Stimulated activated CD4-positive, alpha-beta T cell treated with anti-CD3 and anti-CD28 coated beads, TNF-alpha, amount 100 ng/mL, for 4 hours (primary cell): Measurements from ENCODE around the gene SLC37A4.
"Not testable (repeated sequence)": the region's sequence is repeated elsewhere in the genome, so short reads cannot be mapped to it uniquely, and the experiment has no call there.

ENCODE experiments used
- DNase-seq, 3 experiments: peaks; one replicate each; pipeline ENCODE4 v3.0.0-alpha.2; 2020; ENCODE audit warnings: low read depth in 3 of 3

The SLC37A4 gene

DNA sequence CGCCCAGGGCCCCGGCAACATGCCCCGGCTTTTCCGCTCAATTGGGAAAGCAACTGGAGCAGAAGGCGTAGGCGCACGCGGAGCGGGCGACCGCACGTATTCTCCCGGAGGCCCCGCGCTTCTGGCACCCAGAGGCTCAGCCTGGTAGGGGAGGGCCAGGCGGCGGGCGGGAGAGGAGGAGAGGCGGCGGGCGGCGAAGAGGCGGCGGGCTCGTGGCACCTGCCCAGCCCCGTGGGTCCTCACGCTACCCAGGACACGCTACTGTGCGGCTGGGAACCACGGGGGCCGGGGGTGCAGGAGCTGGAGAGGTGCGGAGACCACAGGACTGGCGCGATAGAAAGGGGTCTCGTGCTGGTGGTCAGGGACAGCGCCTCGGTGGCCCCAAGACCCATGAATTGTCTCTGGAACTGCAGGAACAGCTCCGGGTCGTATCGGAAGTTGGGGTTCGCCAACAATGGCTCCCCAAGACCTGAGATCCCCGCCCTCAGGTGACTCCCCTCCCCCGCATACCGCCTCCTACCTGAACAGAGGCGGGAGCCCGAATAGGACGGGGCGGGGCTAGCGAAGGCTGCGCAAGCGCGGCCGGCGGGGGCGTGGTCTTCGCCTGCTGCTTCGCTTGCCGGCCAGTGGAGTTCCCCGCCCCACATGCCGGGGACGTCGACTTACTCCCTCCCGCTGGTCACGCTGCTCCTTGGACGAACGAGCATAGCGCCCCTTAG lies at the start of gene SLC37A4:
Gene SLC37A4 (minus strand): TSS at position 549 of the 719 bp plus-strand sequence.
- DNase-seq, result peak; percentile 97 to 99 (median 98)

DNA sequence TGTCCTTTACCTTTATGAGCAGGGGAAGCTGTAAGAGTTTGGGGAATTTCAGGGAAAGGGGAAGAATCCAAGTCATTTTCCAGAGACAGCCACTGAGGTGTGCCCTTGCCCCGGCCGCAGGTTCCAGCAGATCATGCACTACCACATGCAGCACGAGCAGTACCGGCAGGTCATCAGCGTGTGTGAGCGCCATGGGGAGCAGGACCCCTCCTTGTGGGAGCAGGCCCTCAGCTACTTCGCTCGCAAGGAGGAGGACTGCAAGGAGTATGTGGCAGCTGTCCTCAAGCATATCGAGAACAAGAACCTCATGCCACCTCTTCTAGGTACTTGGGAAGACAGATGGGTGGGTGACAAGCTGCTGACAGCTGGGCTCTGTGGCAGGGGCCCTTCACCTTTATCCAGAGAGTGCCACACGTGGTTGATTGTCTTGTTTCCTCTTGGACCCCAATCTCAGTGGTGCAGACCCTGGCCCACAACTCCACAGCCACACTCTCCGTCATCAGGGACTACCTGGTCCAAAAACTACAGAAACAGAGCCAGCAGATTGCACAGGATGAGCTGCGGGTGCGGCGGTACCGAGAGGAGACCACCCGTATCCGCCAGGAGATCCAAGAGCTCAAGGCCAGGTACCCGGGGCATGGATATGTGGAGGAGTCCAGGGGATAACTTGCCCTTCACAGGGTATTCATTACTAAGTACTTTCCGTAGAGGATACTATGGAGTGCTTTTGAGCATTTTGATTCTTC lies 48.2 kb upstream of the SLC37A4 start:
- DNase-seq, result no peak

DNA sequence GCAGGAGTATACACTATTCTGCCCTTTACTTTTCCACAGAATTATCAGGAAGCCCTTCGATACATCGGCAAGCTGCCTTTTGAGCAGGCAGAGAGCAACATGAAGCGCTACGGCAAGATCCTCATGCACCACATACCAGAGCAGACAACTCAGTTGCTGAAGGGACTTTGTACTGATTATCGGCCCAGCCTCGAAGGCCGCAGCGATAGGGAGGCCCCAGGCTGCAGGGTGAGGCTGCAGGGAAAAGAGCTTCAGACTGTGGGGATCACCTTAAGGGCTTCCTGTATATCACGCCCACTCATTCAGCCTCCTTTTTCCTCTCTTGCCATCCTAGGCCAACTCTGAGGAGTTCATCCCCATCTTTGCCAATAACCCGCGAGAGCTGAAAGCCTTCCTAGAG lies 47.2 kb upstream of the SLC37A4 start:
- no peak for DNase-seq

DNA sequence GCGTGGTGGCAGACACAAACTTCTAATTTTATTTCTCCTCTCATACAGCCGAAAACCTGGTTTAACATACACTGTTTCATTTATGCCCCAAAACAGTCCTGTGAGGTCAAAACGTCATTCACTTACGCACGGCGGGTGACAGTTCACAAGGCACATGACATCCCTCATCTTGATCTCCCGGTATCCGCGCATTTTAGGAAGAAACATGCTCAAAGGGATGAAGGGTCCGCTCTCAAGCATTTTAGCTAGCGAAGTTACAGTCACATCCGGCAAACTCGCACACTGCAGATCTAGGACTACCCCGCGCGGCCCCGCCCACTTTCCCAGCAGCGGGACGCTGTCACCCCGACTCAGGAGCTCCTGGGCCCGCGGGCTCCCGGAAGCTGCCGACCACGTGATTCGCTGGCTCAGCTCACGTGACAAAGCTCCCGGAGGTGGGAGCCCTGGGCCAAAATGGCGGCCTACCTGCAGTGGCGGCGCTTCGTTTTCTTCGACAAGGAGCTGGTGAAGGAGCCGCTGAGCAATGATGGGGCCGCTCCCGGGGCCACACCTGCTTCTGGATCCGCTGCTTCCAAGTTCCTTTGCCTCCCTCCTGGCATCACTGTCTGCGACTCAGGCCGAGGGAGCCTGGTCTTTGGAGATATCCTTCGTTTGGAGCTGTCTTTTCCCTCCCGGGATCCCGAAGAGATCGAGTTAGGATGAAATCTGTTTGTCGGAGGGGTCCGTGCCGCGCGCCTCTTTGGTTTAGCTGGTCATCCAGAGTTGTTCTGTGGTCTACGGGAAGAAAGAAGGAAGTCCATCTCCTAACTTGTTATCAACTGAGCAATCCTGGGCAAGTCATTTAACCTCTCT lies 36.9 kb upstream of the SLC37A4 start, which contains the start of gene VPS11:
Gene VPS11 (plus strand): TSS at position 448 of the 852 bp plus-strand sequence. CDS start 6 bp downstream, at position 454.
- peak; percentile 94 to 97 (median 94) for DNase-seq

DNA sequence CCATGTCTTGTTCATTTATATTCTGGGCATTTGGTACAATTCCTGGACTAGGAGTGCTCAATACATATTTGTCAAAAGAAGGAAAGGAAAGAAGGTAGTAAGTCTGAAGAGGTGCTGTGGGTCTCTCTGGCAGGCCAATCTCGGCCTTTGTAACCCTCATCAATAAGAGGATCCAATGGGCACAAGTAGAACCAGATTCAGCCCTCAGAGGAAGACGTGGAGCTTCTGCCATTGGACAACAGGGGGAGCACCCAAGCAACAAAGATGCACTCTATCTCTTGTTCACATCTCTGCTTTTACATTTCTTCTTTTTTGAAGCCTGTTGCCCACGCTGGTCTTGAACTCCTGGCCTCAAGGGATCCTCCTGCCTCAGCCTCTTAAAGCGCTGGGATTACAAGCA lies 34.7 kb upstream of the SLC37A4 start:
- DNase-seq, result peak in 2 of 3 experiments; percentile 12 to 18

DNA sequence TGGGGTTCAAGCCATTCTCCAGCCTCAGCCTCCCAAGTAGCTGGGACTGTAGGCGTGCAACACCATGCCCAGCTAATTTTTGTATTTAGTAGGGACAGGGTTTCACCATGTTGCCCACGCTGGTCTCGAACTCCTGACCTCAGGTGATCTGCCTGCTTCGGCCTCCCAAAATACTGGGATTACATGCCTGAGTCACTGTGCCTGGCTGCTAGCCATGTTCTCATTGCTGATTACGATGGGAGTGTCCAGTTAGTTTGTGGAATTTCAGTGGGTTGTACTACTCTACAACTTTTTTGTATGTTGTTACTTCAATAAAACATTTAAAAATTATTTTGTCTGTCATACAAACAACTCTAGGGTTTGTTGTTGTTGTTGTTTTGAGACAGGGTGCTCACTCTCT lies 32.1 kb upstream of the SLC37A4 start:
- DNase-seq, result no peak

DNA sequence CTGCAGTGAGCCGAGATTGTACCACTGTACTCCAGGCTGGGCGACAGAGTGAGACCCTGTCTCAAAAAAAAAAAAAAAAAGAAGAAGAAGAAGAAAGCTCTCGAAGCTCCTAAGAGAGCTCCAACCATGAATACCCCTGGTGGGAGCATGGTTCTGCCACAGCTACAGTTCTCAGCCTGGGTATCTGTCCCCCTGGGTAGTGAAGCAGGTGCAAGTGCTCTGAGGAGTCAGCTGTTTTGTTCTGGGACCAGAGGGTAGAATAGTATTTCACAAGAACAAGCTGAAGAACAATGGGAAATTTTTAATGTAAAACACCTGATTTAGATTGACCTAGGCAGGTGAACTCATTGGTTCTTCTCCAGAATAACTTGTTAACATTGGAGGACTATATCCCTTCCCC lies 30.6 kb upstream of the SLC37A4 start:
- no peak for DNase-seq

DNA sequence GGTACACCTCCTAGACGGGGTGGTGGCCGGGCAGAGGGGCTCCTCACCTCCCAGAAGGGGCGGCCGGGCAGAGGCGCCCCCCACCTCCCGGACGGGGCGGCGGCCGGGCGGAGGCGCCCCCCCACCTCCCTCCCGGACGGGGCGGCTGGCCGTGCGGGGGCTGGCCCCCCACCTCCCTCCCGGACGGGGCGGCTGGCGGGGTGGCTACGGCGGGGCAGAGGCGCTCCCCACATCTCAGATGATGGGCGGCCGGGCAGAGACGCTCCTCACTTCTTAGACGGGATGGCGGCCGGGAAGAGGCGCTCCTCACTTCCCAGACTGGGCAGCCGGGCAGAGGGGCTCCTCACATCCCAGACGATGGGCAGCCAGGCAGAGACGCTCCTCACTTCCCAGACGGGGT lies 28.5 kb upstream of the SLC37A4 start:
- not testable (repeated sequence) for DNase-seq

DNA sequence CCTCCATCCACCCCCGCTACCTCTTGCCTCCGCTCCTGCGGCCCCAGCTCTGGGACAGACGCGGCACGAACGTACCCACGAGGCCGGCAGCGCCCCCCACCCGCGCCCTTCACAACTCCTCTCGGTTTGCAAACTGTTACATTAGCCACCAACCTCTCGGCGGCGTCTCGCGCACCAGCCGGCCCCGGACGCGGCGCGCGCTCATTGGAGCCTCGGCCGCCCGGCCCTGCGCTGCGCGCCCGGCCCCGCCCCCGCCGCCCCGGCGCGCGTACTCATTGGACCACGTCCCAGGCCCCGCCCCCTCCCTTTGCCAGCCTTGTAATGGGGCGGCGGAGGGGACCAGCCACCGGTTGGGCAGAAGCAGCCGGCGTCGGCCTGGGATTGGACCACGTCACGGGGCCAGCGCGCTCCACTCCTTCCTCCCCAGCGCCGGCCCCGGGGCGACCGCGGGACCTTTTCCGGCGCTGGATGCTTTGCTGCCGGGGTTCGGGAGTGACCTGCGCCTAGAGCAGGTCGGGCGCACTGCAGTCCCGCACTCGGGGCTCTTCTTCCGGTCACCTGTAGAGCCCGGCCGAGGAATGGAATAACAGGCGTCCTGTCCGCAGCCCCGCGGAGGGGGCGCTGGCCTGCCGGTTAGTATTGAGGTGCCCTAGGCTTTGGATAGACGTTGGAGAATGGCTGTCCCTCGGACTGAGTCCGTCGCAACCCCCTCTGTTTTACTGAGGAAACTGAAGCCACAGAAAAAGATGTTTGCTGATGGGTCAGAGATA lies 26.5 kb upstream of the SLC37A4 start, which contains the start of gene HYOU1:
Gene HYOU1 (minus strand): TSS at position 206 of the 770 bp plus-strand sequence. CDS start 1,045 bp downstream, outside the sequence.
- peak; percentile 95 to 99 (median 98) for DNase-seq

DNA sequence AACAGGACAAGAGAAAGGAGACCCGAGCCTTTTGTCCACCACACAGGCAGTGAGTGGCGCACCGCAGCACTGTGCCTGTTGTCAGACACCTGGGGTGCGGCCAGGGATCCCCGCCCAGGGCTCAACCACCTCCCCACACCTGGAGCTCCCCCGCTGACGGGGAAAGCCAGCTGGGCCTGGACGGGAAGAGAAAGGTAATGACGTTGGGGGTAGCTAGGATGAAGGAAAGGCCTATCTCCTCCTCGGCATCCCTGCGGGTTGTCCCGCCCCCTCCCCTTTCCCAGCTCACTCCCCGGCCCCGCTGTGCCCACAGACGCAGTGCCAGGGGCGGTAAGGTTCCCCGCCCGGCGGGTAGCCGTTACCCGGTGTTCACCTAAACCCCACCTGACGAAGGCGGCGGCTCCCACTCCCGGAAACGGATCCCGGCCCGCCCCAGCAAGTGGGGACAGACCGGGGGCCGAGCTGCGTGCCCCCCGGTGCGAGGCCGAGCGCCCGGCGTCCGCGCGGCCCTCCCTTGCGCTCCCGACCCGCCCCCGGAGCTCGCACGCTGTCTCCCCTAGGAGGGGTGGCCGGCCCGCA lies 25.8 kb upstream of the SLC37A4 start:
- peak; percentile 15 to 25 (median 23) for DNase-seq

DNA sequence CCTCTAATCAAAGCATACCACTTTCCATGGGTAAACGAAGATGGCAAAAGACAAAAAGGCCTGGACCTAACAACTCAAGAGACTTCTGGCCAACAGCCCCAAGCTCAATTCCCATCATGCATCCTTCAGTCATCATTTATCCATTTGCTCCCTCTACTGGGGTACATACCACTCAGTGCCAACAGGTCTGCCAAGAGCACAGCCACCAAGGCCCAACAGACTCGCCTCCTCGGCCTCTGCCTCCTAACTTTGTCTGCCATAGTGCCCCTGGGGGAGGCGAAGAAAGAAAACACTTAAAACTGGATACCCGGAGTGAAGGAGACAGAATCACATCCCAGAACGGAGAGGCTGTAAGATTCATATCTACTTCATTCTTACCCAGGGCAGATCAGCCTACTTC lies 25.2 kb upstream of the SLC37A4 start:
- no peak for DNase-seq

DNA sequence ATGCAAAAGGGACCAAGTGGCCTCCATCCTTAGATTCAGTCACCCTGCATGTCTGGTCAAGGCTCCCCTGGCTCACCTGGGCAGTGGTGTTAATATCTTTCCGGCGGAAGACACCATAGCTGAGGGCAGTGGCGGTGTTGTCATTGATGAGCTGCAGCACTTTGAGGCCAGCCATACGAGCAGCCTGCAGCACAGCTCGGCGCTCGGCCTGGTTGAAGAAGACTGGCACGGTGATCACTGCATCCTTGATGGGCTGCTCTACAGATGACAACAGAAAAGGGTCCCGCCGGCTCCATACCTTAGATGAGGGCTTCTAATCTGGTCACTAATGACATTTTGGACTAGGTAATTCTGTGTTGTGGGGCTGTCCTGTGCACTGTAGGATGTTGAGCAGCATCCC lies 23.7 kb upstream of the SLC37A4 start:
- DNase-seq, result no peak

DNA sequence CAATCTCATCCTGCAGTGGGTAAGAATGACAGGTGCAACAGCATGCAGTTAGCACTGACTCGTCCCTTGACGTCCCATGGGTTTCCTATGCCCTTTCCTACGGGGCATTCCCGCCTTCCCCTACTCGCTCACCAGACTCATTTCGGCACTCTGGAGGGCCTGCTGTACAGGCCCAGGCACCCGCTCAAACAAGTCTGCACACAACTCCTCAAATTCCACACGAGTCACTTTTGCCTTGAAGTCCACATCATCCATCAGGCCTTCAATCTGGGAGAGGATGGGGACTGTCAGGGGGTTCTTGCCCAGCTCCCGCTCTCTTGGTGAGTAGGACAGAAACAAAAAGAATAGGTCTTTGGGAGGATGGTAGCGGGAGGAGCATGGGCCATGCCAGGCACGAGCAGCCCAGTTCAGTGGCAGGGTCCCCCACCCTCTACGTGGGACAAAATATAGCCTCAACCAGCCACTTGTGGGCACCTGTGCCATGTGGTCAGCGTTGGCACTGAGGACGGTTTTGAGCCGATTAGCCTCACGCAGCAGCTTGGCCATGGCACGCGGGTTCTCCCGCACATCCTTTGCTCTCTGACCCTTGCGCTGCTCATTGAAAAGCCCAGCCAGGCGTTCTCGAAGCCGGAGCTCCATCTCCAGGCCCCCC lies 21.6 kb upstream of the SLC37A4 start:
- no peak for DNase-seq

DNA sequence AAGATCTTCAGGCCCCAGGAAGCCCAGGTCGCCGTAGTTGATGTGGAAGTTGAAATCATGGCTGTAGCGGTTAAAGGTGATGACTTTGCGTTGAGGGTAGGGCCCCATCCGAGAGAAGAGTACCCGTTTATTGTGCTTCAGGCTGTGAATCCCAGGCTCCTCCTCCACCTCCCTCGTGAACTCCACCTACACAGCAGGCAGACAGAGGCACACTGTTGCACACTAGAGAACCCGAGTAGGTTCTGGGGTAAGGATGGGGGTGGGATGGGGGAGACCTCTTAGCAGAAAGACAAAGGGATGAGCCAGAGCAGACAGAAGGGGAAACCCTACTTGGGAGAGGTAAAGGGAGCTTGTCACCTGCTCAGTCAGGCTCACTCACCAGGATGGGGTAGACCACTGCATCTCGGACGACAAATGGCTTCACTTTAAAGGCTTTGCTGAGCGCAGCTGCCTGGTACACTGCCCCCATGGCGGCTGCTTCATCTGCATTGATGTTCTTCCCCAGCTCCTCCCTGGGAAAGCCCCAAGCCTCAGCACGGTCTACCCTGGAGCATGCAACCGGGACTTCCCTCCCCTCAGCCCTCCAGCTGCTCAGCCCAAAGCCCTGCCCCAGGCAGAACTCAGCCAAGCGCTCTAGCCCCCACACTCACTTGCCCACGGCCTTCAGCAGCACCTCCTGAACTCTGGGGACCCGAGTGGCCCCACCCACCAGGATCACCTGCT lies 20.9 kb upstream of the SLC37A4 start:
- no peak for DNase-seq

DNA sequence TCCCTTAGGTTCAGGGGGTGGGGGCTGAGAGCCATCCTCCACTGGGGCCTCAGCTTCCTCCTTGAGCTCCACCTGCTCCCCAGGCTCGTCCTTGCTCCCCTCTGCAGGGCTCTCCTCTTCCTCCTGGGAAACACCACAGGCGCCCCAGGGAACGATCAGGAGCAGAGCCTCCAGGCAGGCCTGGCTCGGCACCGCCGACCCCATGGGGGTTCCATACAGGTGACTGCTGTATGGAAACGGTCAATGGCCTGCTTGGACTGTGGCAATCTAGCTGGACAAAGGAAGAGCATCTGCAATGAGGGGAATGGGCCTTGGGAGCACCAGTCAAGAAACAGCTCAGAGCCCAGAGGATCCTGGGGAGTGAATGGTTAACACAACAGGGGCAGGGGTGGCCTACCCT lies 18.4 kb upstream of the SLC37A4 start:
- DNase-seq, result no peak

DNA sequence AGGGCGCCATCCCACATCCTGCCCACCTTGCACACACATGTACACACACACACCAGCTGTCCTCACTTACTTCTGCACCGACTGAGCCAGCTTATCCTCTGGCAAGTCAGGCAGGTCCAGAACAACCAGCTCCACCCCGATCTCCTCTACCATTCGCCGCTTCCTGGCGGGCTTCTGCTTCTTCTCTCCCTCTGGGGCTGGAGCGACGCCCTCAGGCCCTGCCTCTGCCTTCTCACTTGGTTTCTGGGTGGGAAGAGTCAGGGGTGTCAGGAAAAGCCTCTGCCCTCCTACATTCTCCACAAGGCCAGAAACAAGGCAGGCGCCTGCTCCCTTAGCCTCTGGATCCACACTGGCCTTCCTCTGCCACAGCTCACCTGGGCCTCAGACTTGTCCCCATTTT lies 18.0 kb upstream of the SLC37A4 start:
- no peak for DNase-seq

DNA sequence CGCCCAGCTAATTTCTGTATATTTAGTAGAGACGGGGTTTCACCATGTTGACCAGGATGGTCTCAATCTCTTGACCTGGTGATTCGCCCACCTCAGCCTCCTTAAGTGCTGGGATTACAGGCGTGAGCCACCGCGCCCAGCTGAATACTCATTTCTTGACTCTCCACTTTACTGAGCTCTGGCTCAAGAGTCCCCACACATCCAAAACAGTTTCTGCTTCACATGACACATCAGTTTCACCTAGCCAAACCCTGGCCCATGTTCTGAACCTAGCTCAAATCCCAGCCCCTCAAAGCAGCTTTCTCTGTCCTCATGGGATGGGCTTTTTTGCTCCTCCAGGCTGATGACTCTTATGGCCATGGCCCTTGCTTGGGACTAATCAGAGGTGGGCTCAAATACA lies 16.5 kb upstream of the SLC37A4 start:
- DNase-seq, result no peak

DNA sequence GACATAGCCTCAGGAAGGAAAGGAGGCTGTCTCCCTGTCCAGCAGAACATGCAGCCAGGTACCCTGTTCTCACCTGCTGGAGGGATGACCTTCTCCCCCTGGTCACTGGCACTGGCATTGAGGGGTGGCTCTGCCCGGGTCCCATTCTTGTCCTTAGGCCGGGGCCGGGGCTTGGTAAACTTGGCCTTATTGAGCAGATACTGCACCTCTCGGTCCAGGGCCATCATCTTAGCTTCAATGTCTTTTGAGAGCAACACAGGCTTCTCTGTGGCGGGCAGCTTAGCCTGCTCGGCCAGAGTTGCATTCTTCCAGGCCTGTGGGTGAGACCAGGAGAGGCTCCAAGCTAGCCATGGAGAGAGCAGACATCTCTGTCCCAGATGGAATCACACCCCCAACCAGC lies 15.8 kb upstream of the SLC37A4 start:
- no peak for DNase-seq

DNA sequence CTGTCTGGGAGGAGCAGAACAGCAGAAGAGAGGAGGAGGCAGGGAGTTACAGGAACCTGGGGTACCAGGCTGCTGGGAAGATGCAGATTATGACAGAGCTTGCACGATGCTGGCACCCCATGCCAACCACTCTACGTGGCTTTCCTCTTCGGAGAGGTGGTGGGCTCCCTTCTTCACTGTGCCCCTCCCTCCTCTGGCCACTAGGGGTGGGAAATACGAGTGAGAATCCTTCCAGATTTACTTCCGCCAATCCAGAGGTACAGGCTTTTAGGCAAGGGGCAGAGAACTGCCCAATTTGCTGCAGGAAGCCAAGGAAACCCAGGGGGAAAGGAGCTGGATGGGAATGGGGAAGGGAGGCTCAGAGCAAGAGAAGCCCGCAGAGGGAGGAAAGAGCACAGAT lies 14.0 kb upstream of the SLC37A4 start:
- no peak for DNase-seq

DNA sequence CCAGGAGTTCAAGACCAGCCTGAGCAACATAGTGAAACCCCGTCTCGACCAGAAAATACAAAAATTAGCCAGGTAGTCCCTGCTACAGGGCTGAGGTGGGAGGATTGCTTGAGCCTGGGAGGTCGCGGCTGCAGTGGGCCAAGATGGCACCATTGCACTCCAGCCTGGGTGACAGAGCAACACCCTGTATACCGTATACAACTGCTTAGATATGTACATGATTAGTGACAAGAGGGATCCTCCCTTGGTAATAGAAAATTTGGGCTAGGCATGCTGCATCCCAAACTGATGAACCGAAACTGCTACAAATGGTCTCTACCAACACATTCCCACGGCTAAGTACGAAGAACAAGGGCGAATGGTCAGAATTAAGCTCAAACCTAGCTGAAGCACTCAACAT lies 12.2 kb upstream of the SLC37A4 start:
- DNase-seq, result no peak
